SK-N-SH (cell line): ENCODE measurements around the gene TNK2.

ENCODE experiments used
- CTCF ChIP-seq: fragments of 200-600 bp; sonication (generic); IDR thresholded peaks from 2 replicates; pipeline ENCODE4 v1.6.1; 2017; ENCODE audit warnings: antibody characterized with exemption, mild to moderate bottlenecking, moderate library complexity
- SMC3 ChIP-seq: IDR thresholded peaks from 2 replicates; pipeline ENCODE4 v1.6.1; 2012; ENCODE audit warnings: low read depth, low read length, improper control_type of control experiment

GRCh38 chr3:195868866-195869412 is 39.4 kb downstream of the TNK2 start:
- TF ChIP-seq SMC3 (no peak), CTCF (no peak)
